ENCODE data around the gene ASIC3.

The ASIC3 gene

GRCh38 chr7:151086802-151087244, 38.5 kb downstream of the ASIC3 start:
- peaks cover 0 to 66% (median 40%) of the 10 kb centered on the region in 4 donors for H3K4me1 ChIP-seq
- no peaks in the 10 kb centered on the region for H3K36me3 ChIP-seq
- H3K9me3 ChIP-seq = no peaks in the 10 kb centered on the region
- peak in 1 of 2 donors; percentile 75 for DNase-seq
- intact Hi-C loops (cut with DNase I; ENCODE audit: low total_unique reads) = loop anchor here (2.0 kb wide), 2 partner anchors 24 to 28 kb away; partner anchors contain the start of gene SLC4A2
- H3K4me3 ChIP-seq = peak overlapping the region; percentile 76 to 94
- H3K27me3 ChIP-seq = no peaks in the 10 kb centered on the region
- peak overlapping the region; percentile 82 to 86 for H3K27ac ChIP-seq
- TF ChIP-seq, protein P1, sequence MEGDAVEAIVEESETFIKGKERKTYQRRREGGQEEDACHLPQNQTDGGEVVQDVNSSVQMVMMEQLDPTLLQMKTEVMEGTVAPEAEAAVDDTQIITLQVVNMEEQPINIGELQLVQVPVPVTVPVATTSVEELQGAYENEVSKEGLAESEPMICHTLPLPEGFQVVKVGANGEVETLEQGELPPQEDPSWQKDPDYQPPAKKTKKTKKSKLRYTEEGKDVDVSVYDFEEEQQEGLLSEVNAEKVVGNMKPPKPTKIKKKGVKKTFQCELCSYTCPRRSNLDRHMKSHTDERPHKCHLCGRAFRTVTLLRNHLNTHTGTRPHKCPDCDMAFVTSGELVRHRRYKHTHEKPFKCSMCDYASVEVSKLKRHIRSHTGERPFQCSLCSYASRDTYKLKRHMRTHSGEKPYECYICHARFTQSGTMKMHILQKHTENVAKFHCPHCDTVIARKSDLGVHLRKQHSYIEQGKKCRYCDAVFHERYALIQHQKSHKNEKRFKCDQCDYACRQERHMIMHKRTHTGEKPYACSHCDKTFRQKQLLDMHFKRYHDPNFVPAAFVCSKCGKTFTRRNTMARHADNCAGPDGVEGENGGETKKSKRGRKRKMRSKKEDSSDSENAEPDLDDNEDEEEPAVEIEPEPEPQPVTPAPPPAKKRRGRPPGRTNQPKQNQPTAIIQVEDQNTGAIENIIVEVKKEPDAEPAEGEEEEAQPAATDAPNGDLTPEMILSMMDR (IDR thresholded peaks at IDR 0.05) = no peak

DNA sequence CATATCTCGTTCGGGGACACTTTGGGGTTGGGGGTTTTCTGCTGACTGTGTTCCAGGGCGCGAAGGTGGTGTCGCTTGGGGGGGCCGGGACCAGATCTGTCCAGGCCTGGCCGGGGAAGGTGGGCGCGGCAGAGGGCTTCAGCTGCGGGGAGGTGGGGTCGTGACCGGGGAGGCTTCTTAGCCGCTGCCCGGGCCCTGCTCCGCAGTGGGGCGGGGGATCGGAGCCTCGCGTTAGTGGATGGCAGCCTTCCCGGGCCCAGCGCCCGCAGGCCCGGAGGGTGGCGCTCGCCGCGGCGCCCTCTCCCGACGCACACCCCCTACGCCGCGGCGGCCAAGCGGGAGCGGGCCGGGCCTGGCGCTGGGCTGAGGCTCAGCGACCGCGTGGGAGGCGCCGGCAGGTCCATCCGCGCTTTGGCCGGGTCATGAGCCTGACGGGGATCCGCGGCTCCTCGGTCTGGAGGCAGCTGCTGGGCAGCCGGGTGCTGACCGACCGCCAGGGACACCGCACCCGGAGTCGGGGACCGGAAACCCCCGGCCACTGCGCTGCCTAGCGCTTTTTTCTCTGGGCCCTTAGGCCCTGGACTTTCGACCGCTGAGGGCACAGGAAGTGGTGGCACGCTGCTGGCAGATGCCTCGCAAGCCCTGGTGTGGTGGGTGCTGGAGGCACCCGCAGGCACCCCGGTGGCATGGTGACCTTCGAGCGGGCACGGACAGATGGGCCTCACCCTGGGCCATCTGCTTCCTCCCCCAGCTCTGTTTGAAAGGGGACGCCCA, 39.1 kb downstream of the ASIC3 start:
- Histone ChIP-seq H3K9me3 (no peaks in the 10 kb centered on the region), H3K36me3 (no peaks in the 10 kb centered on the region), H3K4me1 (peaks cover 0 to 60% (median 33%) of the 10 kb centered on the region in 4 donors), H3K27ac (peak overlapping the region; percentile 82 to 86), H3K27me3 (no peaks in the 10 kb centered on the region), H3K4me3 (peak overlapping the region; percentile 76 to 94)
- peak; percentile 49 to 79 for DNase-seq
- intact Hi-C loops (cut with DNase I; ENCODE audit: low total_unique reads) = loop anchor here (2.0 kb wide), 2 partner anchors 23 to 29 kb away; partner anchors contain the start of gene SLC4A2
- TF ChIP-seq, protein P1 (IDR thresholded peaks at IDR 0.05) = peak; percentile 23 to 33

GRCh38 chr7:151088019-151088855, 39.9 kb downstream of the ASIC3 start:
- H3K9me3 ChIP-seq = no peaks in the 10 kb centered on the region
- peak overlapping the region; percentile 82 to 86 for H3K27ac ChIP-seq
- TF ChIP-seq, protein P1 (IDR thresholded peaks at IDR 0.05) = no peak
- H3K4me3 ChIP-seq = peak overlapping the region; percentile 76 to 94
- H3K36me3 ChIP-seq = no peaks in the 10 kb centered on the region
- DNase-seq = peak in 1 of 2 donors; percentile 64
- intact Hi-C loops (cut with DNase I; ENCODE audit: low total_unique reads) = no loop called here
- no peaks in the 10 kb centered on the region for H3K27me3 ChIP-seq
- H3K4me1 ChIP-seq = peaks cover 0 to 56% (median 30%) of the 10 kb centered on the region in 4 donors

DNA sequence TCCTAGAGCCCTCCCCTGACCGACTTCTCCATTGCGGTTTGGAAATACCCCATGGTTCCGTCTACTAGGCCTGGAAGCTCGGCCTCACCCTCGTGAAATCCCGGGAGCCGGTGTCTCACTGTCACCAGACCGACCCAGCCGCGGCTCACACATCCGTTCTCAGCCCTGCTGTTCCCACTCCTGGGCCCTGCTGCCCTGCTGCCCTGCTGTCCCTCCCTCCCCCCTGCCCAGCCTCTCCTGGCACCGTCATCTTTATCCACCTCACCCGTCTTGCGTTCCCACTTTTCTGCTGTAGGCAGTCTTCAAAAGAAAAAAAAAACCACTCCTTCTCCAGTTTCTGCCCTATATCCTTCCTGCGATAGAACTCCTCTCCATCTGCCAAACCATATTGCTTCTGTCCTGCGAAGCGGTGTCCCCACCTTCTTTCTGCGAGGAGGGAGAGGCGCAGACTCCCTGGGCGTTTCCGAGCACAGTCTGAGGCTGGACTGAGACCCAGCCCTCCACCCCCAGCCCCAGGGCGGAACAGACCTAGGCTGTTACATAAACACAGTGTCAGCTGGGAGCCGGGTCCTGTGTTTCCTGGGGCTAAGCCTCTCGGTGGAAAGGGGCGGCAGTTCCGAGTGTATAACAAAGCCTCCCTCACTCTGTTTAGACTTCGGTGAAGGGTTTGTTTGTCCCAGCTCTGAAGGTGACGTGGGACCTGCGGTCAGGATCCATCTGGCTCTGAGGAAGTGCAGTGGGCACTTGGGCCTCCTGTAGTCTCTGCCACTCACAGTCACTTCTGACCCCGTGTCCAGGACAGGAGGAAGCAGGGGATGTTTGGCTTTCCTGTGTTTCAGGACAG, 40.7 kb downstream of the ASIC3 start:
- H3K27ac ChIP-seq = peak overlapping the region; percentile 82 to 86
- no peaks in the 10 kb centered on the region for H3K36me3 ChIP-seq
- no peaks in the 10 kb centered on the region for H3K27me3 ChIP-seq
- H3K4me3 ChIP-seq = peak overlapping the region; percentile 76 to 94
- TF ChIP-seq, protein P1 (IDR thresholded peaks at IDR 0.05) = no peak
- intact Hi-C loops (cut with DNase I; ENCODE audit: low total_unique reads) = no loop called here
- peaks cover 0 to 49% (median 27%) of the 10 kb centered on the region in 4 donors for H3K4me1 ChIP-seq
- peak; percentile 87 to 88 for DNase-seq
- H3K9me3 ChIP-seq = no peaks in the 10 kb centered on the region
